ENCODE measurements around the gene ARAP2.

Gene ARAP2

GRCh38 chr4:36111172-36111571 lies 133.1 kb downstream of the ARAP2 start:
- DNase-seq (ENCODE audit: low spot score): no peak

GRCh38 chr4:36099509-36099908 lies 144.8 kb downstream of the ARAP2 start:
- DNase-seq (ENCODE audit: low spot score): no peak

GRCh38 chr4:36094995-36095394 lies 149.3 kb downstream of the ARAP2 start:
- no peak for DNase-seq (ENCODE audit: low spot score)

- no peak for DNase-seq (ENCODE audit: low spot score)
Observed at GRCh38 chr4:36091997-36092396, 152.3 kb downstream of the ARAP2 start.

- no peak for DNase-seq (ENCODE audit: low spot score)
Observed at GRCh38 chr4:36088542-36088941, 155.8 kb downstream of the ARAP2 start.

GRCh38 chr4:36086261-36086786 lies 158.0 kb downstream of the ARAP2 start:
- DNase-seq (ENCODE audit: low spot score): no peak

GRCh38 chr4:36082817-36083216 lies 161.5 kb downstream of the ARAP2 start:
- no peak for DNase-seq (ENCODE audit: low spot score)

GRCh38 chr4:36081185-36081584 lies 163.1 kb downstream of the ARAP2 start:
- no peak for DNase-seq (ENCODE audit: low spot score)

GRCh38 chr4:36079666-36080065 lies 164.6 kb downstream of the ARAP2 start:
- DNase-seq (ENCODE audit: low spot score): no peak

GRCh38 chr4:36078319-36078718 lies 166.0 kb downstream of the ARAP2 start:
- DNase-seq (ENCODE audit: low spot score): no peak

GRCh38 chr4:36072529-36072928 lies 171.8 kb downstream of the ARAP2 start:
- DNase-seq (ENCODE audit: low spot score): no peak

- no peak for DNase-seq (ENCODE audit: low spot score)
Observed at GRCh38 chr4:36067116-36067515, 177.2 kb downstream of the ARAP2 start.

- no peak for DNase-seq (ENCODE audit: low spot score)
Observed at GRCh38 chr4:36065274-36065871, 178.9 kb downstream of the ARAP2 start.

- no peak for DNase-seq (ENCODE audit: low spot score)
Observed at GRCh38 chr4:36064117-36064516, 180.2 kb downstream of the ARAP2 start.

GRCh38 chr4:36056136-36056535 lies 188.2 kb downstream of the ARAP2 start:
- peak; percentile 4 for DNase-seq (ENCODE audit: low spot score)

- DNase-seq (ENCODE audit: low spot score): no peak
Observed at GRCh38 chr4:36054694-36055422, 189.5 kb downstream of the ARAP2 start.

GRCh38 chr4:36053930-36054329 lies 190.4 kb downstream of the ARAP2 start:
- no peak for DNase-seq (ENCODE audit: low spot score)

GRCh38 chr4:36051634-36052033 lies 192.7 kb downstream of the ARAP2 start:
- no peak for DNase-seq (ENCODE audit: low spot score)

- no peak for DNase-seq (ENCODE audit: low spot score)
Observed at GRCh38 chr4:36046026-36046425, 198.3 kb downstream of the ARAP2 start.

- DNase-seq (ENCODE audit: low spot score): no peak
Observed at GRCh38 chr4:36043901-36044300, 200.4 kb downstream of the ARAP2 start.

GRCh38 chr4:36043241-36043640 lies 201.1 kb downstream of the ARAP2 start:
- DNase-seq (ENCODE audit: low spot score): no peak

GRCh38 chr4:36042122-36042970 lies 202.0 kb downstream of the ARAP2 start:
- DNase-seq (ENCODE audit: low spot score): no peak

GRCh38 chr4:36041340-36041739 lies 203.0 kb downstream of the ARAP2 start:
- DNase-seq (ENCODE audit: low spot score): no peak

Data from HuH-7 (cell line).